Fibroblast of lung (primary cell): ENCODE results near the gene SH3PXD2A. TPM values are rescaled to one million over a fixed set of nuclear protein-coding genes. Genes with fewer than 3 reads are reported as not detected.

Source experiments
- DNase-seq, 2 donors: peaks; one replicate each; pipeline versions ENCODE4 v3.0.0 to v3.0.0-alpha.2; 2010; ENCODE audit warnings: low read depth in 2 of 2
- H2AFZ ChIP-seq: 2 replicates; pipeline ENCODE4 v1.5.1; 2012; ENCODE audit warnings: low read length, control low read depth, inconsistent platforms
- H3K27ac ChIP-seq: 2 replicates; pipeline ENCODE4 v1.5.1; 2011; ENCODE audit warnings: low read length, control low read depth; ENCODE audit not compliant: insufficient read depth
- H3K27me3 ChIP-seq: 2 replicates; pipeline ENCODE4 v1.5.1; 2011; ENCODE audit warnings: mild to moderate bottlenecking, low read length; ENCODE audit not compliant: control insufficient read depth, insufficient read depth
- H3K36me3 ChIP-seq: 2 replicates; pipeline ENCODE4 v1.5.1; 2011; ENCODE audit warnings: low read length; ENCODE audit not compliant: control insufficient read depth, insufficient read depth
- H3K4me1 ChIP-seq: 2 replicates; pipeline ENCODE4 v1.5.1; 2011; ENCODE audit warnings: low read length; ENCODE audit not compliant: control insufficient read depth, insufficient read depth; ENCODE audit errors: extremely low read depth
- H3K4me2 ChIP-seq: 2 replicates; pipeline ENCODE4 v1.5.1; 2011; ENCODE audit warnings: low read length, control low read depth; ENCODE audit not compliant: insufficient read depth; ENCODE audit errors: extremely low read depth
- H3K4me3 ChIP-seq, 4 experiments: fragments of 200-600 bp in 1 of 4; sonication (generic) in 1 of 4; replicated peaks in 1 of 4; 2 replicates each; pipeline ENCODE4 v1.5.1; 2011 to 2016; ENCODE audit warnings: low read length in 4 of 4, low read depth in 3 of 4, mild to moderate bottlenecking in 3 of 4, control low read depth in 2 of 4, inconsistent platforms in 1 of 4, mixed read lengths in 1 of 4; ENCODE audit not compliant: insufficient read depth in 1 of 4; ENCODE audit errors: control extremely low read depth in 1 of 4
- H3K79me2 ChIP-seq: 2 replicates; pipeline ENCODE4 v1.5.1; 2012; ENCODE audit warnings: mild to moderate bottlenecking, low read length, inconsistent platforms; ENCODE audit not compliant: control insufficient read depth, insufficient read depth
- H3K9ac ChIP-seq: 2 replicates; pipeline ENCODE4 v1.5.1; 2011; ENCODE audit warnings: mild to moderate bottlenecking, low read length, control low read depth; ENCODE audit not compliant: insufficient read depth
- H3K9me3 ChIP-seq: 2 replicates; pipeline ENCODE4 v1.5.1; 2012; ENCODE audit warnings: low read depth, low read length; ENCODE audit not compliant: control insufficient read depth, insufficient read depth
- H4K20me1 ChIP-seq: 2 replicates; pipeline ENCODE4 v1.5.1; 2011; ENCODE audit warnings: low read length; ENCODE audit not compliant: control insufficient read depth, insufficient read depth; ENCODE audit errors: extremely low read depth
- EZH2 ChIP-seq: IDR thresholded peaks from 2 replicates; pipeline ENCODE4 v1.5.1; 2012; ENCODE audit warnings: low read length, control low read depth, mild to moderate bottlenecking; ENCODE audit errors: missing control alignments
- polyA plus RNA-seq, 2 donors: library from polyadenylated mRNA; depleted of rRNA in 1 of 2; stranded (reverse) in 1 of 2; unstranded in 1 of 2; fragments of >200 nt; gene quantifications; 2 replicates each; pipeline ENCODE4 v1.2.1, GENCODE V29; 2011 to 2012; ENCODE audit warnings: missing spikeins in 1 of 2
- total RNA-seq: library from RNA; depleted of rRNA; stranded (reverse); fragments of >200 nt; gene quantifications from 2 replicates; pipeline ENCODE4 v1.2.1, GENCODE V29; 2014
- TF ChIP-seq, protein P1 (sequence below), 2 donors: IDR thresholded peaks in 1 of 2; conservative IDR thresholded peaks in 1 of 2; 1 replicate in 1 of 2; 2 replicates in 1 of 2; pipeline ENCODE4 v1.5.1; 2011 to 2012; ENCODE audit warnings: low read length in 2 of 2, control low read depth in 1 of 2, inconsistent platforms in 1 of 2, low read depth in 1 of 2, mild to moderate bottlenecking in 1 of 2

The SH3PXD2A gene
- total and polyA plus RNA-seq, 2 donors (not counting 1 experiment from before 2014, with no cell fraction given) = 25.5 to 33.2 TPM

- no peak for DNase-seq
- no peak overlapping the region for H3K27ac ChIP-seq
- no peak overlapping the region for H2AFZ ChIP-seq
- no peaks in the 10 kb centered on the region for H3K79me2 ChIP-seq
- no peaks in the 10 kb centered on the region for H3K27me3 ChIP-seq
- TF ChIP-seq, protein P1, sequence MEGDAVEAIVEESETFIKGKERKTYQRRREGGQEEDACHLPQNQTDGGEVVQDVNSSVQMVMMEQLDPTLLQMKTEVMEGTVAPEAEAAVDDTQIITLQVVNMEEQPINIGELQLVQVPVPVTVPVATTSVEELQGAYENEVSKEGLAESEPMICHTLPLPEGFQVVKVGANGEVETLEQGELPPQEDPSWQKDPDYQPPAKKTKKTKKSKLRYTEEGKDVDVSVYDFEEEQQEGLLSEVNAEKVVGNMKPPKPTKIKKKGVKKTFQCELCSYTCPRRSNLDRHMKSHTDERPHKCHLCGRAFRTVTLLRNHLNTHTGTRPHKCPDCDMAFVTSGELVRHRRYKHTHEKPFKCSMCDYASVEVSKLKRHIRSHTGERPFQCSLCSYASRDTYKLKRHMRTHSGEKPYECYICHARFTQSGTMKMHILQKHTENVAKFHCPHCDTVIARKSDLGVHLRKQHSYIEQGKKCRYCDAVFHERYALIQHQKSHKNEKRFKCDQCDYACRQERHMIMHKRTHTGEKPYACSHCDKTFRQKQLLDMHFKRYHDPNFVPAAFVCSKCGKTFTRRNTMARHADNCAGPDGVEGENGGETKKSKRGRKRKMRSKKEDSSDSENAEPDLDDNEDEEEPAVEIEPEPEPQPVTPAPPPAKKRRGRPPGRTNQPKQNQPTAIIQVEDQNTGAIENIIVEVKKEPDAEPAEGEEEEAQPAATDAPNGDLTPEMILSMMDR (conservative IDR thresholded peaks at IDR 0.05 in 1 of 2, IDR thresholded peaks at IDR 0.05 in 1 of 2; ENCODE audit: low read depth in 1 of 2, low read length in 2 of 2) = no peak
- no peak for TF ChIP-seq EZH2
- H3K4me3 ChIP-seq = no peak overlapping the region
- no peak overlapping the region for H3K4me2 ChIP-seq
- H3K4me1 ChIP-seq = peaks cover 6% of the 10 kb centered on the region
- H4K20me1 ChIP-seq = no peaks in the 10 kb centered on the region
- H3K9me3 ChIP-seq = no peaks in the 10 kb centered on the region
- no peak overlapping the region for H3K9ac ChIP-seq
- peaks cover 2% of the 10 kb centered on the region for H3K36me3 ChIP-seq
Observed at GRCh38 chr10:103706762-103707161, 148.6 kb downstream of the SH3PXD2A start.

- Histone ChIP-seq H3K4me1 (peaks cover 6% of the 10 kb centered on the region), H3K27ac (no peak overlapping the region), H3K79me2 (no peaks in the 10 kb centered on the region), H3K36me3 (peaks cover 2% of the 10 kb centered on the region), H3K9ac (no peak overlapping the region), H3K4me2 (no peak overlapping the region), H3K27me3 (no peaks in the 10 kb centered on the region), H2AFZ (no peak overlapping the region), H3K9me3 (no peaks in the 10 kb centered on the region), H3K4me3 (no peak overlapping the region), H4K20me1 (no peaks in the 10 kb centered on the region)
- no peak for DNase-seq
- TF ChIP-seq EZH2 = no peak
- TF ChIP-seq, protein P1 (conservative IDR thresholded peaks at IDR 0.05 in 1 of 2, IDR thresholded peaks at IDR 0.05 in 1 of 2; ENCODE audit: low read depth in 1 of 2, low read length in 2 of 2) = no peak
Observed at GRCh38 chr10:103706047-103706446, 149.3 kb downstream of the SH3PXD2A start.

DNA sequence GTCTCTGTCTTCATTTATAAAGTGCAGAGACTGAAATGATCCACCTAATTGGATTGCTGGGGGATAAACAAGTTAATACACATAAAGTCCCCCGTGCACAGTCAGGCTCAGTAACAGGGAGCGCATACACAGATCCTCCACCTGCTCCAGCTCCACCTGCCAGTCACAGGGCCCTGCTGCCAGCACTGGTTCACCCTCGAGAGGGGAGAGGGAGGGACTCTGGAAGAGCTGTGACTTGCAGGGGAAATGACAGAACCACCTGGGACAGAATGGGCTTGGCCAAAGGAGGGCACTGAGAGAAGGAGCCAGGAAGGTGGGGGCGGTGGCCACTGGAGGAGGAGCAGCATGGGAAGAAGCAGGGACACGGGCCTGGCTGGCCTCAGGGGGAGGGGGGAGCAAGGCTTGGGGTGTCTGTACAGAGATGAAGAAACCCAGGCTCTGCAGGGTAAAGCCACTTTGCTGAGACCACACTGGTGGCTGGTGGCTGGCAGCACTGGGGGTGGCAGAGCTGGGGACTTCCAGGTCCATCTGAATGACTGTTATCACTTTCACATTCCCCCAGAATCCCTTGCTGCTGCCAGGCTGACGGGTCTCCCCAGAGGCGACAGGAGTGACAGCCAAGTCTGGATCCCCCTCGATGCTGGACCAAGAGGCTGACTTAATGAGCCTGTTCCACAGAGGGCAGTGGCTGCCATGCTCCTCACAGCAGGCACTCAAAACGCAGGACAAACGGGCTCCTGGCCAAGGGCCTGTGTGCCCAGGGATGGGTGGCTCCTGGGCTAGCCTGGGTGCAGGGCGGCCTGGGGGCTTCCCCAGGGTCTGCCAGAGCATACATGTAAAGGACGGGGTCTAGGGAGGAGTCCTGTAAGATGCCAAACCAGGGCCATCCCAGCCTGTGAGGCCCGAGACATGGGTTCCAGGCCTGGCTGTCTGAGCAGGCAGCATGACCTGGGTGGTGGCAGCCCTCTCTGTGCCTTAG, 151.1 kb downstream of the SH3PXD2A start:
- Histone ChIP-seq H3K79me2 (no peaks in the 10 kb centered on the region), H3K4me2 (no peak overlapping the region), H3K27me3 (no peaks in the 10 kb centered on the region), H3K4me3 (no peak overlapping the region), H3K9ac (no peak overlapping the region), H3K27ac (no peak overlapping the region), H3K9me3 (no peaks in the 10 kb centered on the region), H3K36me3 (peaks cover 2% of the 10 kb centered on the region), H2AFZ (no peak overlapping the region), H4K20me1 (no peaks in the 10 kb centered on the region), H3K4me1 (peaks cover 4% of the 10 kb centered on the region)
- TF ChIP-seq, protein P1 (conservative IDR thresholded peaks at IDR 0.05 in 1 of 2, IDR thresholded peaks at IDR 0.05 in 1 of 2; ENCODE audit: low read depth in 1 of 2, low read length in 2 of 2) = no peak
- no peak for TF ChIP-seq EZH2
- no peak for DNase-seq
